Hematopoietic multipotent progenitor cell treated with erythropoietin and hydrocortisone succinate and interleukin-3 and kit ligand, for 8 days (in vitro differentiated cells): ENCODE measurements around the gene IFNAR2.

Source experiments
- DNase-seq: peaks from one replicate; pipeline ENCODE4 v3.0.0-alpha.2; 2015

The IFNAR2 gene

DNA sequence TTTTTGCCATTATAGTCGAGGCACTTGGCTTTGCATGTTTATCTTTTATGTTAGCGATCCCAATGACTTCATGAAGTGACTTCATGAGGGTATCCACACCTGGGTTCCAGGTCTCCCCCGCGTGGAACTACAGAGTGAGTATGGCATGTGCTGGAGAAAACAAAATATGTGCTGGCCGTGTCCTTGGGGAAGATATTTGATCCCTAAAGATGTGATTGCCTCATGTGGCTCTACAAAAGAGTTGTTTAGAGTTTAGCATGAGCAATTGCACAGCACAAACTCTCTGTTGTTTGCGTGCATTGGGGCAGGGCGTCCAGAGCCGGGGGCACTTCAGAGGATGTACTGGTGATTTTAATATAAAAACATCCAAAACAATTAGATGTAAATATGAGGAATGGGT is 41.2 kb downstream of the IFNAR2 start:
- DNase-seq: no peak

DNA sequence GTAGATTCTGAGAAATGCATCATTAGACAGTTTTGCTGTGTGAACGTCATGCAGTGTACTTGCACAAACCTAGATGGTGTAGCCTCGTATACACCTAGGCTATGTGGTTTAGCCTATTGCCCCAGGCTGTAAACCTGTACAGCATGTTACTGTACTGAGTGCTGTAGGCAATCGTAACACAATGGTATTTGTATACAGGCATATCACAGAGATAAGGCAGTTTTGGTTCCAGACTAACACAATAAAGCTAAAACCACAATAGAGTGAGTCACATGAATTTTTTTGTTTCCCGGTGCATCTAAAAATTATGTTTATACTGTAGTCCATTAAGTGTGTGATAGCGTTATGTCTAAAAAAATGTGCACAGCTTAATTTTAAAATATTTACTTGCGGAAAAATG is 43.3 kb downstream of the IFNAR2 start:
- no peak for DNase-seq

DNA sequence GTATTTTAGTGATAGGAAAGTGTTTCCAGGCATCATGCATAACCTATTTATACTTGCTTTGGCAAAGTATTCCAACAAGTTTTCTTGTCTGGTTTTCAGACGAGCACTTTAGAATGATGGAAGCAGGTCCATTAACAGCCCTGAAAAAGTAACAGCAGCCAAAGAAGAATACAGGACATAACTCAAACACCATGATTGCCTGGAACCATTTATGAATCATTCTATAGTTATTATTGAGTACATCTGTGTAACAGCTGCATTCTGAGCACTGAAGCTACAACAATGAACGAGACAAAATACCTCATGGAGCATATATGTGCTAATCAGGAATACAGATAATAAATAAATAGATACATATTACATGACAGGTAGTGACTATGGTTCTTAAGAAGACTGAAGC is 49.0 kb downstream of the IFNAR2 start:
- no peak for DNase-seq

DNA sequence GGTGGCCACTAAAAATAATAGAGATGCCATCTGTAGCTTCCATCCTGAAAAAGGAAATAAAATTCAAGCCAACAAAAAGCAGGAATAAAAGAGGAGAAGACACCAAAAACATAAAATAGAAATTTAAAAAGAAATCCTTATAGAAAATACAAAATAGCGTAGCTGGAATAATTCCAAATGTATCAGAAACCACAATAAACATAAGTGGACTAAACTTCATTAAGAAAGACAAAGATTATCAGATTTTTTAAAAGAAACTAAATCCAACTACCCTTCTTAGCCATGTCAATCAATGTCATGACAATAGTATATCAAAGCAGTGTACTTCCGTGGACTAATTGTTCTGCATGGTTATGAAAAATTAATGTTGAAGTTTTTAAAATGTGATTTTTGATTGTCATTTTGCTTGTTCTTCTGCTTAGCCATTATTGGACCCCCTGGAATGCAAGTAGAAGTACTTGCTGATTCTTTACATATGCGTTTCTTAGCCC is 49.6 kb downstream of the IFNAR2 start:
- no peak for DNase-seq
